KOPT-K1 (cell line): ENCODE results near the gene FCSK.
"Not testable (repeated sequence)": the region's sequence is repeated elsewhere in the genome, so short reads cannot be mapped to it uniquely, and the experiment has no call there.

Source experiments
- H3K27ac ChIP-seq: fragments of 200-600 bp; sonication (generic); 2 replicates; pipeline ENCODE4 v1.5.1; 2016; ENCODE audit warnings: antibody characterized with exemption, mild to moderate bottlenecking, low read depth, low read length; ENCODE audit not compliant: poor library complexity, severe bottlenecking
- H3K36me3 ChIP-seq: fragments of 200-600 bp; sonication (generic); 2 replicates; pipeline ENCODE4 v1.5.1; 2017; ENCODE audit warnings: antibody characterized with exemption, mild to moderate bottlenecking, low read length, moderate library complexity; ENCODE audit not compliant: insufficient read depth
- H3K9me3 ChIP-seq: fragments of 200-600 bp; sonication (generic); 2 replicates; pipeline ENCODE4 v1.5.1; 2017; ENCODE audit warnings: antibody characterized with exemption, low read length, mild to moderate bottlenecking; ENCODE audit not compliant: insufficient read depth, poor library complexity, severe bottlenecking

FCSK gene

GRCh38 chr16:70508752-70509151 lies 54.4 kb downstream of the FCSK start:
- Histone ChIP-seq H3K36me3 (peaks cover 68% of the 10 kb centered on the region), H3K27ac (no peak overlapping the region), H3K9me3 (no peaks in the 10 kb centered on the region)

- Histone ChIP-seq H3K9me3 (no peaks in the 10 kb centered on the region), H3K36me3 (peaks cover 83% of the 10 kb centered on the region), H3K27ac (no peak overlapping the region)
Observed at GRCh38 chr16:70510216-70510615, 55.8 kb downstream of the FCSK start.

- Histone ChIP-seq H3K9me3 (no peaks in the 10 kb centered on the region), H3K36me3 (peaks cover 96% of the 10 kb centered on the region), H3K27ac (no peak overlapping the region)
Observed at GRCh38 chr16:70511833-70512232, 57.4 kb downstream of the FCSK start.

- peaks cover 96% of the 10 kb centered on the region for H3K36me3 ChIP-seq
- H3K27ac ChIP-seq = no peak overlapping the region
- no peaks in the 10 kb centered on the region for H3K9me3 ChIP-seq
Observed at GRCh38 chr16:70512456-70512855, 58.1 kb downstream of the FCSK start.

GRCh38 chr16:70520612-70521297 lies 66.4 kb downstream of the FCSK start:
- peak overlapping the region; percentile 71 for H3K27ac ChIP-seq
- H3K9me3 ChIP-seq = no peaks in the 10 kb centered on the region
- H3K36me3 ChIP-seq = peaks cover 35% of the 10 kb centered on the region

- Histone ChIP-seq H3K9me3 (no peaks in the 10 kb centered on the region), H3K27ac (peak overlapping the region; percentile 93), H3K36me3 (peaks cover 33% of the 10 kb centered on the region)
Observed at GRCh38 chr16:70522216-70523075, 68.1 kb downstream of the FCSK start.

- Histone ChIP-seq H3K27ac (peak within 1 kb of the TSS; percentile 93), H3K9me3 (no peaks in the 10 kb centered on the region), H3K36me3 (peaks cover 33% of the 10 kb centered on the region)
Observed at GRCh38 chr16:70523076-70523742, 68.8 kb downstream of the FCSK start, which contains the start of gene COG4. TSS of gene COG4 (minus strand) at chr16:70523554. CDS start at chr16:70523543, 11 bp downstream.

GRCh38 chr16:70523743-70524398 lies 69.5 kb downstream of the FCSK start, which contains the start of gene SF3B3:
TSS of gene SF3B3 (plus strand) at chr16:70523816. CDS start at chr16:70526657, 2,841 bp downstream.
- Histone ChIP-seq H3K36me3 (peaks cover 36% of the 10 kb centered on the region), H3K9me3 (no peaks in the 10 kb centered on the region), H3K27ac (peak within 1 kb of the TSS; percentile 93)

GRCh38 chr16:70524399-70524825 lies 70.0 kb downstream of the FCSK start:
- H3K36me3 ChIP-seq = peaks cover 41% of the 10 kb centered on the region
- not testable (repeated sequence) for H3K9me3 ChIP-seq
- H3K27ac ChIP-seq = peak overlapping the region; percentile 93

- Histone ChIP-seq H3K36me3 (peaks cover 61% of the 10 kb centered on the region), H3K9me3 (no peaks in the 10 kb centered on the region), H3K27ac (no peak overlapping the region)
Observed at GRCh38 chr16:70526403-70526802, 72.0 kb downstream of the FCSK start.

- Histone ChIP-seq H3K36me3 (peaks cover 72% of the 10 kb centered on the region), H3K9me3 (no peaks in the 10 kb centered on the region), H3K27ac (no peak overlapping the region)
Observed at GRCh38 chr16:70527315-70527996, 73.1 kb downstream of the FCSK start.

- Histone ChIP-seq H3K9me3 (no peaks in the 10 kb centered on the region), H3K36me3 (peaks cover 89% of the 10 kb centered on the region), H3K27ac (no peak overlapping the region)
Observed at GRCh38 chr16:70529051-70529777, 74.8 kb downstream of the FCSK start.
